Psoas muscle (tissue), 8 donors: Measurements from ENCODE around the gene RMDN2. TPM values are rescaled to one million over a fixed set of nuclear protein-coding genes. Genes with fewer than 3 reads are reported as not detected.

ENCODE experiments used
- ATAC-seq, 4 donors: fragments of 200-7000 bp; cut with Tn5 transposase; one replicate each; pipeline ENCODE4 v1.9.1; 2020; ENCODE audit warnings: moderate library complexity in 3 of 4, mild to moderate bottlenecking in 2 of 4
- DNase-seq, 2 donors: peaks; one replicate each; pipeline ENCODE4 v3.0.0-alpha.2; 2020
- H3K27ac ChIP-seq: fragments of 200-600 bp; one replicate; pipeline ENCODE4 v1.8.0; 2022
- H3K27me3 ChIP-seq, 3 donors: fragments of 200-600 bp in 1 of 3; one replicate each; pipeline versions ENCODE4 v1.6.1 to v1.8.0; 2013 to 2022; ENCODE audit warnings: low read length in 2 of 3, mild to moderate bottlenecking in 2 of 3, moderate library complexity in 1 of 3; ENCODE audit not compliant: insufficient read depth in 3 of 3
- H3K36me3 ChIP-seq, 2 donors: fragments of 200-600 bp in 1 of 2; one replicate each; pipeline versions ENCODE4 v1.6.1 to v1.8.0; 2013 to 2022; ENCODE audit warnings: low read depth in 1 of 2, mild to moderate bottlenecking in 1 of 2, moderate library complexity in 1 of 2; ENCODE audit not compliant: insufficient read depth in 1 of 2
- H3K4me1 ChIP-seq: fragments of 200-600 bp; one replicate; pipeline ENCODE4 v1.8.0; 2022
- H3K4me3 ChIP-seq: fragments of 200-600 bp; one replicate; pipeline ENCODE4 v1.8.0; 2022; ENCODE audit warnings: mild to moderate bottlenecking
- H3K9me3 ChIP-seq: fragments of 200-600 bp; one replicate; pipeline ENCODE4 v1.8.0; 2022
- WGBS, 3 donors: extraction: QIAGEN DNeasy Blood & Tissue Kit; methylation state at CpG; one replicate each; pipeline versions ENCODE4 v1.1.6 to v1.1.7; 2013; 5-methylcytosine and 5-hydroxymethylcytosine counted together
- intact Hi-C, 2 donors: fragments of 100-400 bp; cut with DNase I; formaldehyde crosslinking; loops; one replicate each; pipeline versions ENCODE4 v1.11.0 to v1.14.2; 2022
- polyA plus RNA-seq, 3 donors: library from polyadenylated mRNA; stranded (reverse); fragments of 200-250 nt; gene quantifications; one replicate each; pipeline ENCODE4 v1.2.3, GENCODE V29; 2013
- total RNA-seq, 4 donors: library from RNA; stranded (reverse); fragmentation: NEBNext Ultra II Directional in 2 of 4; extraction: Animal tissue kit (Norgen Biotek cat#: 25700) in 2 of 4; gene quantifications; one replicate each; pipeline versions ENCODE4 v1.2.1 to v1.2.4, GENCODE V29; 2021 to 2023
- TF ChIP-seq, protein P1 (sequence below): fragments of 200-600 bp; IDR thresholded peaks from one replicate; pipeline ENCODE4 v1.8.0; 2022; ENCODE audit warnings: antibody characterized with exemption
- donor health status: healthy with polysubstance abuse.
- donor health status: DM: no; HTN: no; CAD: no; lungs with moderate emphysema.
- donor health status: Bipolar disorder and iron deficiency.
- donor health status: healthy.
- donor health status: DM: yes; HTN: yes; CAD: no.
- donor health status: DM: no; HTN: no; CAD: no.
- donor health status: DM: no; HTN: no; CAD: no.
- donor health status: DM: yes; HTN: yes; CAD: no.

The RMDN2 gene
- total and polyA plus RNA-seq, 7 donors: 2.1 to 5.5 (median 3.5) TPM

- H3K36me3 ChIP-seq: no peaks in the 10 kb centered on the region
- ATAC-seq (no peak), DNase-seq (no peak)
- no peaks in the 10 kb centered on the region for H3K9me3 ChIP-seq
- intact Hi-C loops: loop anchor here in 1 of 2 donors (10.0 kb wide), 1 partner anchor 89 kb away; the partner anchor contains the start of gene CYP1B1
- H3K4me1 ChIP-seq: no peaks in the 10 kb centered on the region
- no peak overlapping the region for H3K27ac ChIP-seq
- H3K27me3 ChIP-seq: no peaks in the 10 kb centered on the region
- H3K4me3 ChIP-seq: no peak overlapping the region
- TF ChIP-seq, protein P1, sequence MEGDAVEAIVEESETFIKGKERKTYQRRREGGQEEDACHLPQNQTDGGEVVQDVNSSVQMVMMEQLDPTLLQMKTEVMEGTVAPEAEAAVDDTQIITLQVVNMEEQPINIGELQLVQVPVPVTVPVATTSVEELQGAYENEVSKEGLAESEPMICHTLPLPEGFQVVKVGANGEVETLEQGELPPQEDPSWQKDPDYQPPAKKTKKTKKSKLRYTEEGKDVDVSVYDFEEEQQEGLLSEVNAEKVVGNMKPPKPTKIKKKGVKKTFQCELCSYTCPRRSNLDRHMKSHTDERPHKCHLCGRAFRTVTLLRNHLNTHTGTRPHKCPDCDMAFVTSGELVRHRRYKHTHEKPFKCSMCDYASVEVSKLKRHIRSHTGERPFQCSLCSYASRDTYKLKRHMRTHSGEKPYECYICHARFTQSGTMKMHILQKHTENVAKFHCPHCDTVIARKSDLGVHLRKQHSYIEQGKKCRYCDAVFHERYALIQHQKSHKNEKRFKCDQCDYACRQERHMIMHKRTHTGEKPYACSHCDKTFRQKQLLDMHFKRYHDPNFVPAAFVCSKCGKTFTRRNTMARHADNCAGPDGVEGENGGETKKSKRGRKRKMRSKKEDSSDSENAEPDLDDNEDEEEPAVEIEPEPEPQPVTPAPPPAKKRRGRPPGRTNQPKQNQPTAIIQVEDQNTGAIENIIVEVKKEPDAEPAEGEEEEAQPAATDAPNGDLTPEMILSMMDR: no peak
- 47 to 67% (median 66%) methylated on average over 1 of the region's 1 CpG for WGBS, 3 donors
These were observed 60.2 kb downstream of the RMDN2 start for GRCh38 chr2:37985333-37985732.

DNA sequence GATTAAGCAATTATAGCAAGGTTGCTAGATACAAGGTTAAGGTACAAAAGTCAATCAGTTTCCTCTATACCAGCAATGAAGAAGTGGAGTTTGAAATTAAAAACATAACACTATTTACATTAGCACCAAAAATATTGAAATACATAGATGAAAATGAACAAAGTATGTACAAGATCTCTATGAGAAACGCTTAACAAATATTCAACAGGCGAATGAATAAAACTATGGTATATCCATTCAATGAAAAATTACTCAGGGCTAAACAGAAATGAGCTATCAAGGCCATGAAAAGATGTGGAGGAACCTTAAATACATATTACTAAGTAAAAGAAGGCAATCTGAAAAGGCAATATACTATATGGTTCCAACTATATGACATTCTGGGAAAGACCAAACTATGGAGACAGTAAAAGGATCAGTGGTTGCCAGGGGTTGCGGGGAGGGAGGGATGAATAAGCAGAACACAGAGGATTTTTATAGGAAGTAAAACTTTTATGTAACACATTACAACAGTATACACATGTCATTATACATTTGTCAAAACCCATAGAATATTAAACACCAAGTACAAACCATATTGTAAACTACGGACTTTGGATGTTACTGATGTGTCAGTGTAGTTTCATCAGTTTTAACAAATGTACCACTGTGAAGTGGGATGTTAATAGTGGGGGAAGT lies 62.1 kb downstream of the RMDN2 start:
- no peaks in the 10 kb centered on the region for H3K9me3 ChIP-seq
- H3K27ac ChIP-seq: no peak overlapping the region
- DNase-seq: no peak
- intact Hi-C loops: loop anchor here in 1 of 2 donors (10.0 kb wide), 1 partner anchor 88 kb away; the partner anchor contains the start of gene CYP1B1
- WGBS, 3 donors: 96 to 98% (median 98%) methylated on average over 4 of the region's 4 CpGs
- no peaks in the 10 kb centered on the region for H3K27me3 ChIP-seq
- H3K4me3 ChIP-seq: no peak overlapping the region
- no peaks in the 10 kb centered on the region for H3K4me1 ChIP-seq
- no peaks in the 10 kb centered on the region for H3K36me3 ChIP-seq
- TF ChIP-seq, protein P1: no peak
- no peak for ATAC-seq

GRCh38 chr2:37992601-37993000 lies 67.5 kb downstream of the RMDN2 start:
- ATAC-seq (no peak), DNase-seq (no peak)
- TF ChIP-seq, protein P1: no peak
- H3K27ac ChIP-seq: no peak overlapping the region
- H3K4me3 ChIP-seq: no peak overlapping the region
- 90 to 97% (median 94%) methylated on average over 3 of the region's 3 CpGs for WGBS, 3 donors
- H3K27me3 ChIP-seq: no peaks in the 10 kb centered on the region
- peaks cover 0 to 2% of the 10 kb centered on the region in 2 donors for H3K36me3 ChIP-seq
- H3K4me1 ChIP-seq: no peaks in the 10 kb centered on the region
- intact Hi-C loops: no loop called here
- no peaks in the 10 kb centered on the region for H3K9me3 ChIP-seq

GRCh38 chr2:37993143-37993542 lies 68.1 kb downstream of the RMDN2 start:
- Histone ChIP-seq H3K4me1 (no peaks in the 10 kb centered on the region), H3K36me3 (peaks cover 0 to 8% of the 10 kb centered on the region in 2 donors), H3K9me3 (no peaks in the 10 kb centered on the region), H3K4me3 (no peak overlapping the region), H3K27me3 (no peaks in the 10 kb centered on the region), H3K27ac (no peak overlapping the region)
- 91 to 97% (median 95%) methylated on average over 3 of the region's 3 CpGs for WGBS, 3 donors
- ATAC-seq (no peak), DNase-seq (no peak)
- TF ChIP-seq, protein P1: no peak
- intact Hi-C loops: no loop called here

- DNase-seq (no peak), ATAC-seq (no peak)
- Histone ChIP-seq H3K36me3 (peaks cover 0 to 28% of the 10 kb centered on the region in 2 donors), H3K4me3 (no peak overlapping the region), H3K27me3 (no peaks in the 10 kb centered on the region), H3K9me3 (no peaks in the 10 kb centered on the region), H3K4me1 (no peaks in the 10 kb centered on the region), H3K27ac (no peak overlapping the region)
- TF ChIP-seq, protein P1: no peak
- 96 to 97% (median 97%) methylated on average over 1 of the region's 1 CpG for WGBS, 3 donors
- intact Hi-C loops: no loop called here
These were observed 72.5 kb downstream of the RMDN2 start for GRCh38 chr2:37997629-37998028.
